ENCODE data around the gene LANCL3. TPM values are rescaled to one million over a fixed set of nuclear protein-coding genes. Genes with fewer than 3 reads are reported as not detected.
A peak's percentile ranks its signal among the peaks of the same experiment; 100 is the strongest.

The LANCL3 gene
- total RNA-seq, 2 experiments from 2014 or later, result 0.18 to 0.21 TPM

DNA sequence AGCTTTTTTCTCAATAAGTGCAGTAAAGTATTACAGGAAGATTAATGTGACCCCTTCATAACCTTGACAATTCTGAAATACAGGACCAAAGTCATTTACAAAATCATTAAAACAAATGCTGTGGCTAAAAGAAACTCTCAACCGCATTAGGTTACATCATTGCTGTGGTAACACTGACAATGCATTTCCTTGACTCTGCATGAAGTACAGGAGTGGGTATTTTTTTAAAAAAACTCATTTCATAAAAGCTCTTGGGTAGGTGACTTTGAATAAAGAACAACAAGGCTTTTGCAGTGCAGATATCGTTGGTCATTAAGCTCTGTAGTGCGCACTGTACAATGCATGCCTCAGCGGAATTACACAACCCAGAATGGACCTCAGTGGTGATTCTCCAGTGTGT is 90.7 kb downstream of the LANCL3 start:
- ChIA-PET POLR2A (no interaction called here), CTCF (interaction anchor here (0.6 kb wide), 1 partner anchor 12 kb away, joined by 3 read pairs; no protein-coding TSS in a partner anchor)
- Mint-ChIP-seq H3K4me3 (no peak overlapping the region), H3K27ac (no peak overlapping the region), H3K4me1 (no peaks in the 10 kb centered on the region), H3K9me3 (ENCODE audit: low read depth) (no peaks in the 10 kb centered on the region), H3K36me3 (ENCODE audit: low read depth) (no peaks in the 10 kb centered on the region), H3K27me3 (no peaks in the 10 kb centered on the region)
- DNase-seq (no peak), ATAC-seq (no peak)
- intact Hi-C loops (cut with DNase I, micrococcal nuclease), result no loop called here

DNA sequence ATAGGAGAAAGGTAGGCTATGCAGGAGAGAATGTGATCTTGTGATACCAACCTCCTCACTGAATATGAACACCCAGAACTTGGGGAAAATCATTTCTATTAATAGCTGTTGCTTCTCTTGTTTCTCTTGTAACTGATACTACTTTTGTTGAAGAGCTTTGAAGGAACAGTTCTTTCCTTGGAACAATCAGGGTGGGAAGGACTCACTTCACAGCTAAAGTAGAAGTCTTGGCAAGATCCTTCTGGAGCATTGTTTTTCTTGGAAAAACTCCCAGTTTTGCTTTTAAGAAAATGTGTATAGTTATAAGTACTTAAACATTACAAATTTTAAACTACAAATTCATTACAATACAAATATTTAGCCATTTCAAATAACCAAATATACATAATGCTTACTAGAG is 95.1 kb downstream of the LANCL3 start:
- ChIA-PET POLR2A (no interaction called here), CTCF (no interaction called here)
- Mint-ChIP-seq H3K4me1 (no peaks in the 10 kb centered on the region), H3K27me3 (no peaks in the 10 kb centered on the region), H3K4me3 (no peak overlapping the region), H3K36me3 (ENCODE audit: low read depth) (no peaks in the 10 kb centered on the region), H3K27ac (no peak overlapping the region), H3K9me3 (ENCODE audit: low read depth) (no peaks in the 10 kb centered on the region)
- intact Hi-C loops (cut with DNase I, micrococcal nuclease), result no loop called here
- ATAC-seq, result no peak
- DNase-seq, result no peak

- DNase-seq (no peak), ATAC-seq (no peak)
- H3K27me3 Mint-ChIP-seq, result no peaks in the 10 kb centered on the region
- H3K4me1 Mint-ChIP-seq, result no peaks in the 10 kb centered on the region
- no peaks in the 10 kb centered on the region for H3K36me3 Mint-ChIP-seq (ENCODE audit: low read depth)
- H3K9me3 Mint-ChIP-seq (ENCODE audit: low read depth), result no peaks in the 10 kb centered on the region
- H3K4me3 Mint-ChIP-seq, result no peak overlapping the region
- ChIA-PET CTCF (no interaction called here), POLR2A (no interaction called here)
- H3K27ac Mint-ChIP-seq, result no peak overlapping the region
- intact Hi-C loops (cut with DNase I, micrococcal nuclease), result no loop called here
Measured at GRCh38 chrX:37667141-37667540, 95.7 kb downstream of the LANCL3 start.

GRCh38 chrX:37672563-37672962 is 101.1 kb downstream of the LANCL3 start:
- DNase-seq, result no peak
- no peak overlapping the region for H3K4me3 Mint-ChIP-seq
- intact Hi-C loops (cut with DNase I, micrococcal nuclease), result no loop called here
- H3K27me3 Mint-ChIP-seq, result no peaks in the 10 kb centered on the region
- no peak for ATAC-seq
- CTCF ChIA-PET, result no interaction called here
- POLR2A ChIA-PET, result no interaction called here
- H3K9me3 Mint-ChIP-seq (ENCODE audit: low read depth), result no peaks in the 10 kb centered on the region
- no peak overlapping the region for H3K27ac Mint-ChIP-seq
- H3K4me1 Mint-ChIP-seq, result no peaks in the 10 kb centered on the region
- H3K36me3 Mint-ChIP-seq (ENCODE audit: low read depth), result no peaks in the 10 kb centered on the region

- Mint-ChIP-seq H3K27me3 (no peaks in the 10 kb centered on the region), H3K27ac (no peak overlapping the region), H3K9me3 (ENCODE audit: low read depth) (no peaks in the 10 kb centered on the region), H3K36me3 (ENCODE audit: low read depth) (no peaks in the 10 kb centered on the region), H3K4me1 (no peaks in the 10 kb centered on the region), H3K4me3 (no peak overlapping the region)
- intact Hi-C loops (cut with DNase I, micrococcal nuclease), result no loop called here
- no peak for ATAC-seq
- DNase-seq, result no peak
- ChIA-PET CTCF (no interaction called here), POLR2A (no interaction called here)
Measured at GRCh38 chrX:37676811-37677210, 105.3 kb downstream of the LANCL3 start.

DNA sequence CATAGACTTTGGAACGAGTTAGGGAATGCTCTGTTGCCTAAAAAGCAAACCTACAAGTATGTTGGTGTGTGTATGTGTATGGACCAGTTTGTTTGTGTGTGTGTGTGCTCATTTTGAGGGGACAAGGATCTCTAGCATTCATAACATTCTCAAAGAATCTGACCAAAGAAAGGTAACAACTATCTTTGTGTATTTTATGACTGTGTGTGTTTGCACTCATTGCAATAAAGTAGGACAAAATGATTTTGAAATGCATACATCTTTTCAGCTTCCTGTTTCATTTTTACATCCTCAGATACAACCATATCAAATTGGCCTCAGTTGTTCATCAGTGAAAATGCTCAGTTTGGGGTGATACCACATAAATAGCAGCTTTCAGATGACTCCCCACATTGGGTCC is 105.8 kb downstream of the LANCL3 start:
- Mint-ChIP-seq H3K9me3 (ENCODE audit: low read depth) (no peaks in the 10 kb centered on the region), H3K36me3 (ENCODE audit: low read depth) (no peaks in the 10 kb centered on the region), H3K4me1 (no peaks in the 10 kb centered on the region), H3K27ac (no peak overlapping the region), H3K4me3 (no peak overlapping the region), H3K27me3 (no peaks in the 10 kb centered on the region)
- ChIA-PET POLR2A (no interaction called here), CTCF (interaction anchor here (0.7 kb wide), 1 partner anchor 86 kb away, joined by 3 read pairs; no protein-coding TSS in a partner anchor)
- intact Hi-C loops (cut with DNase I, micrococcal nuclease), result no loop called here
- ATAC-seq (no peak), DNase-seq (no peak)

DNA sequence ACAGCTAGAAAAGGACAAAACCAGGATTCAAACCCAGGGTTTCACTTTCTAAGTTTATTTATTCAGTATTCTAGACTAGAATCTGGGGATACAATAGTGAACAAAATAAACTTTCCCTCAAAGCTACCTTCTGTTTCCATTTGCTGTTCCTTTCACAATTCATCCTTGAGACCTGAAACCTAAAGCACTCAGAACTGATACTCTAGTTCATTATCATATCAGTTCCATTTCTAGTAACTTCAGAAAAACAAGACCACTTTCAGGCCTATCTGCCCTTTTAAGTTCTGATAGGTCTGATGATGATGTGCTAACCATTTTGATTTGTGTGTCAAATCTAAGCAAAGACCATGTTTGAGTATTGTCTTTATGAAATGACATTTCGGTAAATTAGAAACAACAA is 106.3 kb downstream of the LANCL3 start:
- Mint-ChIP-seq H3K27ac (no peak overlapping the region), H3K36me3 (ENCODE audit: low read depth) (no peaks in the 10 kb centered on the region), H3K9me3 (ENCODE audit: low read depth) (no peaks in the 10 kb centered on the region), H3K27me3 (no peaks in the 10 kb centered on the region), H3K4me1 (no peaks in the 10 kb centered on the region), H3K4me3 (no peak overlapping the region)
- ATAC-seq (peak; percentile 26), DNase-seq (no peak)
- ChIA-PET POLR2A (no interaction called here), CTCF (interaction anchor here (0.7 kb wide), 1 partner anchor 85 kb away, joined by 3 read pairs; no protein-coding TSS in a partner anchor)
- intact Hi-C loops (cut with DNase I, micrococcal nuclease), result no loop called here

DNA sequence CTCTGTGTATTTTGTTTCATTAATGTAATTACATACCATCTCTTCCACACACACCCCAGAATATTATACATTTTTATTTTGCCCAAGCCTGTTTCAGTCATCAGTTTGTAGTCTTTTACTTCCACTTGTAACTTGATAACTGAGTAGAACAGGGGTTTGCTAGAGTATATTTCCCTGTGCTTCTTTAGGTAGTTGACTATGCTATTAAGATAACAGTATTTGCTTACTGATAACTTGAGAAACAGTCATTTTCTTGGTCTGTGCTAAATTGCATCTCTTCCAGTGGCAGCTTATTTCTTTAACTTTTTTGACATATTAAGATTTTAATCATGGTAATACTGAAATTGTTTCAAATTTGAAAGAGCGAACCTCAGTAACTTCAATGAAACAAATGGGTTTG is 107.1 kb downstream of the LANCL3 start:
- Mint-ChIP-seq H3K27me3 (no peaks in the 10 kb centered on the region), H3K36me3 (ENCODE audit: low read depth) (no peaks in the 10 kb centered on the region), H3K4me1 (no peaks in the 10 kb centered on the region), H3K27ac (no peak overlapping the region), H3K4me3 (no peak overlapping the region), H3K9me3 (ENCODE audit: low read depth) (no peaks in the 10 kb centered on the region)
- ChIA-PET CTCF (no interaction called here), POLR2A (no interaction called here)
- no peak for DNase-seq
- no peak for ATAC-seq
- intact Hi-C loops (cut with DNase I, micrococcal nuclease), result no loop called here

DNA sequence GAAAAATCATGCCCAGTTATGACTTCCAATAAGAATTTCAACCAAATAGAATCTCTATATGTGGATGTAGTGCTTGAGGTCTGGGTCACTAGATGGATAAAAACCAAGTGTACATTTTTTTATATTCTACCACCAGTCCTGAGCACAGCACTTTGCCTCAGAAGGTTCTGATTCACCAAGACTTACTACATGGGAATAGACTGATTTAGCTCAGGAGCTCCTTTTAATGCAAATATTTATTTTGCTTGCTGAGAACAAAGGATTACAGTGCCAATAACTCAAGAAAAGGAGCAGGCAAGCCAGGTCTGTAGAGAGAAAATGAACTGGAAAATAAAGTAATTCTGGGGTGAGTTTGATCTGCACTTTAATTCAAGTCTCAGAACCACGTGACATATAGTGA is 107.8 kb downstream of the LANCL3 start:
- no peak overlapping the region for H3K4me3 Mint-ChIP-seq
- ATAC-seq (no peak), DNase-seq (no peak)
- intact Hi-C loops (cut with DNase I, micrococcal nuclease), result no loop called here
- no peaks in the 10 kb centered on the region for H3K36me3 Mint-ChIP-seq (ENCODE audit: low read depth)
- no peaks in the 10 kb centered on the region for H3K4me1 Mint-ChIP-seq
- CTCF ChIA-PET, result no interaction called here
- H3K27ac Mint-ChIP-seq, result no peak overlapping the region
- H3K27me3 Mint-ChIP-seq, result no peaks in the 10 kb centered on the region
- no peaks in the 10 kb centered on the region for H3K9me3 Mint-ChIP-seq (ENCODE audit: low read depth)
- POLR2A ChIA-PET, result no interaction called here

DNA sequence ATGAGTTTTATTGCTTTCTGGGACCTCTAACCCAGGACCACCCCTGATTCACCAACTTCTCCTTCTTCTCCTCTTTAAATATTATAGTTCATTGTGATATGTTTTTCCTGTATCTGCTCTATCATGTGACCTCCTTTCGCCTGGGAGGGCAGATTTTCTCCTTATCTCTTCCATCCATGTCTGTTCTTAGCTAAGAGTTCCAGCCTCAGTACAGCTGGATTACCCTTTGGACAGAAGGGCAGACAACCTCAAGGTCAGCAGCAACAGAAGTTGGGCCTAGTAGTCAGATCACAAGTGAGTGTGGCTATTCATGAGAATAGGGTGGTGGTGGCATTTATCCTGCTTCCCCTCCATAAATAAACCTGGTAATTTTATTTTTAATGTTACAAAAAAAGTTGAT is 108.4 kb downstream of the LANCL3 start:
- no peaks in the 10 kb centered on the region for H3K9me3 Mint-ChIP-seq (ENCODE audit: low read depth)
- H3K27ac Mint-ChIP-seq, result no peak overlapping the region
- H3K4me1 Mint-ChIP-seq, result no peaks in the 10 kb centered on the region
- CTCF ChIA-PET, result no interaction called here
- intact Hi-C loops (cut with DNase I, micrococcal nuclease), result loop anchor here in 1 of 2 experiments (10.0 kb wide), 1 partner anchor 155 kb away; no protein-coding TSS in a partner anchor
- POLR2A ChIA-PET, result no interaction called here
- no peak overlapping the region for H3K4me3 Mint-ChIP-seq
- no peaks in the 10 kb centered on the region for H3K36me3 Mint-ChIP-seq (ENCODE audit: low read depth)
- H3K27me3 Mint-ChIP-seq, result no peaks in the 10 kb centered on the region
- DNase-seq (no peak), ATAC-seq (no peak)

DNA sequence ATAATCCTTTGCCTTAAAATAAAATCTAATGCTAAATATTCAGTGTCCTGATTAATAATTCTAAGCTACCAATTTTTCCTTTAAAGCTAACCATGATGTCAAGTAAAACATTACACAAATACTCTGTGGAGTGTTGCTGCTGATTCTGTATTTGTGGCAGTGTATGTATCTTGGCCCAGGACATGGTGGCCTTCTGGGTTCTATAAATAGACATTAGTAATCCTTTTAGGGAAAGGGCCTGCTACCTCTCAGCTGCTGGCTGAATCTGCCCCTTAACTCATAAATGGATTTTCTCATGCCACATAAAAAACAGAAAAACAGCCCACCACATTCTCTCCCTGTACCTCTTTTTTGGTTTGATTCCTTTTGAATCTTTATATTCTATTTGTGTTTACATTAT is 113.0 kb downstream of the LANCL3 start:
- ChIA-PET CTCF (no interaction called here), POLR2A (no interaction called here)
- ATAC-seq (no peak), DNase-seq (no peak)
- no peaks in the 10 kb centered on the region for H3K4me1 Mint-ChIP-seq
- H3K27me3 Mint-ChIP-seq, result no peaks in the 10 kb centered on the region
- no peak overlapping the region for H3K4me3 Mint-ChIP-seq
- intact Hi-C loops (cut with DNase I, micrococcal nuclease), result loop anchor here in 1 of 2 experiments (10.0 kb wide), 1 partner anchor 150 kb away; no protein-coding TSS in a partner anchor
- no peaks in the 10 kb centered on the region for H3K36me3 Mint-ChIP-seq (ENCODE audit: low read depth)
- H3K9me3 Mint-ChIP-seq (ENCODE audit: low read depth), result no peaks in the 10 kb centered on the region
- no peak overlapping the region for H3K27ac Mint-ChIP-seq

DNA sequence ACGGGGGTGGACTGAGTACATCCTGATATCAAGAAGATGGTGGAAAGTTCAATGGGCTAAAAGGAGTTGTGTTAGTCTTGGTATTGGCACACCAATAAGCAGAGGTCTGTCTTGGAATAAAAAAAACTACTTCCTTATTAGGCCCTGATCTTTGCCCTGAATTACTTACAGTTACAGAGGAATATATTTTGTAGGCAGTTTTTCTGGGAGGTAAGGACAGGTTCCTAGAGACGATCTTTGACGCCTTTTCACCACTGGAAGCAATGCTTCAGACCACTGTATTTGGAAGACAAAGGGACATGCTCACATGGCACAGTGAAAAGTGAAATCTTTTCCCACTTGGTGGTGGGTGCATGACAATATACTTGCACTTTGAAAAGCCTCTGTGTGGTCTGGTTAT is 113.5 kb downstream of the LANCL3 start:
- H3K36me3 Mint-ChIP-seq (ENCODE audit: low read depth), result no peaks in the 10 kb centered on the region
- no peak for ATAC-seq
- H3K27me3 Mint-ChIP-seq, result no peaks in the 10 kb centered on the region
- no peaks in the 10 kb centered on the region for H3K9me3 Mint-ChIP-seq (ENCODE audit: low read depth)
- H3K27ac Mint-ChIP-seq, result no peak overlapping the region
- H3K4me3 Mint-ChIP-seq, result peak overlapping the region; percentile 30
- intact Hi-C loops (cut with DNase I, micrococcal nuclease), result loop anchor here in 1 of 2 experiments (10.0 kb wide), 1 partner anchor 150 kb away; no protein-coding TSS in a partner anchor
- DNase-seq, result no peak
- POLR2A ChIA-PET, result no interaction called here
- no peaks in the 10 kb centered on the region for H3K4me1 Mint-ChIP-seq
- CTCF ChIA-PET, result no interaction called here

Data from activated CD4-positive, alpha-beta T cell treated with anti-CD3 and anti-CD28 coated beads for 36 hours (primary cell).